SK-MEL-5 (cell line): ENCODE measurements around the gene SHISA8. TPM values are rescaled to one million over a fixed set of nuclear protein-coding genes. Genes with fewer than 3 reads are reported as not detected.

Source experiments
- DNase-seq: peaks from one replicate; pipeline ENCODE4 v3.0.0-alpha.2; 2016; ENCODE audit warnings: low read depth, low spot score
- in situ Hi-C: cut with HindIII; loops from 2 replicates; pipeline ENCODE4 v1.10.0; 2016; ENCODE audit warnings: low sequenced_read_pairs, high pct_unique_total_duplicates, low pct_unique_long_range_greater_than_20kb
- total RNA-seq: library from RNA; depleted of rRNA; stranded (reverse); fragments of >200 nt; shearing (Covaris generic); gene quantifications from 2 replicates; pipeline ENCODE4 v1.2.3, GENCODE V29; 2014

The SHISA8 gene
- total RNA-seq, 1 experiment from 2014 or later = not detected

DNA sequence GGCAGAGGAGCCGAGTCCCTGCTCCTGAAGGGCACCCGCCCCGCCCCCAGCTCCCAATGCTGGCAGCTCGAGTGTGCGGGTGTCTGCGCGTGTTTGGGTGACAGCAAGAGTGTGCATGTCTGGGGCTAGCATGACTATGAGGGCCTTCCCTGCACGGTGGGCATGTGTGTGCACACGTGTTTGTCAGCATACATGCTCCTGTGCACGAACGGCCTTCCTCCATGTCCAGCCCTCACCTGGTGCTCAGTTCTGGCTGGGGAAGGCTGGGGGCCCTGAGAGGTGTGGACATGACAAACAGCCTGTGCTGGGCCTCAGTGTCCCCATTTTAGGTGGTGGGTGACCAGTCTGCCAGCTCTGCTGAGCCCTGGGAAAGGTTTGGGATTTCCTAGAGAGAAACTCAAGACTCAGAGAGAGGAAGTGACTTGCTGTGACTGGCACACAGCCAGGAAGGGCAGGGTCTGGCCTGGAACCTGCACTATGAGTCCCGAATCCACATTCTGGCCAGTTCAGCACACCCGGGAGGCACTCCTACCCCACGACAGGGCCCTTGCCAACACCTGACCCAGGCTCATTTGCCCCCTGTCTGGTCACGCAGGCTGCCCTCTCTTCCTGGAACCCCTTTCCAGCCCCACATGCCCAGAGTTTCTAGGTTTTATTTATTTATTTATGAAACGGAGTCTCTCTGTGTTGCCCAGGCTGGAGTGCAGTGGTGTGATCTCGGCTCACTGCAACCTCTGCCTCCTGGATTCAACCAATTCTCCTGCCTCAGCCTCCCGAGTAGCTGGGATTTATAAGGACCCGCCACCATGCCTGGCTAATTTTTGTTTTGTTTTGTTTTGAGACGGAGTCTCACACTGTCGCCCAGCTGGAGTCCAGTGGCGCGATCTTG, 3.3 kb upstream of the SHISA8 start:
- in situ Hi-C loops = no loop called here
- peak; percentile 47 for DNase-seq

DNA sequence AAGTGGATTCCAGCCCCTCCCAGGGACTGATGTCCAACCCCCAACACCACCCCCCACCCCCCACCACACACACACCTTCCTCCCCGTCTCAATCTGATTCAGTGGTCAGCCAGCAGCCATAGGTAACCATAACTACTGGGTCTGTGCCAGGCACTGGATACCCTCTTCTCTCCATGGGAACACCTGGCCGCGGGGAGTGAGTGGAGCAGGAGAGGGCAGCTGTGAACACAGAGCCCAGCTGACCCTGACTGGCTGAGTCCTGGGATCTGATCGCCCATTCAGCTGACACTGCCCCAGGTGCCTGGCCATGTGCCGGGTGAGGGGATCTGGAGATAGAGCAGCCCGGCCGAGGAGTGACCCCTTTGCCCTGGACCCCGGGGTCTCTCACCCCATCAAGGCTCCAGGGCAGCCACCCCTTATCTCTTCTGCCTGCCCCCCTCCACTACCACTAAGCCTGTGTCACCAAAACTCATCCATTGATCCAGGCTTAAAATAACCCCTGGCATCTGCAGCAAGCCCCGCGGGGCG, 2.6 kb upstream of the SHISA8 start:
- DNase-seq = no peak
- in situ Hi-C loops = no loop called here

DNA sequence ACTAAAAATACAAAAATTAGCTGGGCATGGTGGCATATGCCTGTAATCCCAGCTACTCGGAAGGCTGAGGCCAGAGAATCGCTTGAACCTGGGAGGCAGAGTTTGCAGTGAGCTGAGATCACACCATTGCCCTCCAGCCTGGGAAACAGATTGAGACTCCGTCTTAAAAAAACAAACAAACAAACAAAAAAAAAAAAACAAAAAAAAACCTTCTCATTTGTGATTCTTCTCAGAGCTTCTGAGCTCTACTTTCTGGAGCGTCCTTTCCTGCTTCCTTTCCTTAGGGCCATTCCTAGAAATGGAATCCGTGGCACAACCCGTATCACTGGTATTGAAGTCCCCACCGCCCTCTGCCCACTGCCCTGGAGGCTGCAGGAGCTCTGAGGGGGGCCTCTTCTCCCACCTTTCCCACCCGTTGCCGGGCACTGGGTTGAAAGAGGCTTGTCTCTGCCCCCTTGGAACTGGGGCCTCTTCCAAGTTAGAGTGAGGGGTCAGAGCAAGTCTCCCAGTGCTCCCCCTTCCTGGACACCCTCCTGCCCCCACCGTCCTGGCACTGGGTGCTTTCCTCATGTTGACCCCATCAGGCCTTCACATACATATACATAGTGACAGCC, 2.0 kb upstream of the SHISA8 start:
- no peak for DNase-seq
- in situ Hi-C loops = no loop called here

DNA sequence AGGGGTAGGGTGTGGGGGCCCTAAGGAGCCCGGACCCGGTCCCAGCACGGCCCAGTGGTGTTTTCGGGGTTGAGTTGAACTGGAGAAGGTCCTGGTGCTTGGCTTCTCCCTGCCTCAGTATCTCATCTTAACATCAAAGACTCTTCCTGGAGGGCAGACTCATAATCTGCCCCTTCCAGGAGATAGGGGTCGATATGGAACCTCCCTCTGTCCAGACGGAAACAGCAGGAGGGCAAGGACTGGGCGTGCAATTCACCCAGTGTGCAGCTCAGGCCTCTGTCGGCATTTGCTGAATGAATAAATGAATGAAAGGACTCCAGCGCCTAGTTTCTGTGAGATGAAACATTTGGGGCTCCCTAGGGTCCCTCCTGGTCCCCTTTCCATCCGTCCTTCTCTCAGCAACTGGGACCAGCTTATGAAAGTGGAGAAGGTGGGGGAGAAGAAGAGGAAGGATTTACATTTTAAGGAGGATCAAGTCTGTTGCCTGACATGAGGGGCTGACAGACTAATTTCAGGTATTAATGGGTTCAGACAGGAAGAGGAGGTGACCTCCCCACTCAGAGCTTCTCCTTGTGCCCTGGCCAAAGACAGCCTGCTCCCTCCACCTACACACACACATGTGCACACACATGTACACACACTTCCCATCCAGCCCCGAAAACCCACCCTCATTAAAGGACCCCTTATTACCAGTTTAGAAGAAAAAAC, 1.1 kb upstream of the SHISA8 start:
- in situ Hi-C loops = no loop called here
- DNase-seq = no peak

DNA sequence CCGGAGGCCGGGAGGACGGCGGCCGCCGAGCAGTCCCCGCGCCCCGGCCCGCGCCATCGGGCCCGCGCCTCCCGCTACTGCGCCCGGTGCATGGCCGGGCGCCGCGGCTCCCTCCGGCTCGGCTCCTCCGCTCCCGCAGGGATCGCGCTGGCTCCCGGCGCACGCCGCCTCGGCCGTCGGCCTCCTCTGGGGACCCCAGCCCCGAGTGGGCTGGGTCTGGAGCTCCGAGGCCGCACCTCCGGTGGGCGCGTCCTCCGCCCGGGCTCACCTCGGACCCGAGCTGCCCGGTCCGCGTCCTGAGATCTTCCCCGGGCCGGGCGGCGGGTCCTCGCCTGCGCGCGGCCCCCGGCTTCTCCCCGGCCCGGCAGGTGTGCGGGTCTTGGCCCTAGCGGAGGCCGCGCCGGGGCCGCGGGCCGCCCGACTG, 251 bp downstream of the SHISA8 start:
- no peak for DNase-seq
- in situ Hi-C loops = no loop called here

DNA sequence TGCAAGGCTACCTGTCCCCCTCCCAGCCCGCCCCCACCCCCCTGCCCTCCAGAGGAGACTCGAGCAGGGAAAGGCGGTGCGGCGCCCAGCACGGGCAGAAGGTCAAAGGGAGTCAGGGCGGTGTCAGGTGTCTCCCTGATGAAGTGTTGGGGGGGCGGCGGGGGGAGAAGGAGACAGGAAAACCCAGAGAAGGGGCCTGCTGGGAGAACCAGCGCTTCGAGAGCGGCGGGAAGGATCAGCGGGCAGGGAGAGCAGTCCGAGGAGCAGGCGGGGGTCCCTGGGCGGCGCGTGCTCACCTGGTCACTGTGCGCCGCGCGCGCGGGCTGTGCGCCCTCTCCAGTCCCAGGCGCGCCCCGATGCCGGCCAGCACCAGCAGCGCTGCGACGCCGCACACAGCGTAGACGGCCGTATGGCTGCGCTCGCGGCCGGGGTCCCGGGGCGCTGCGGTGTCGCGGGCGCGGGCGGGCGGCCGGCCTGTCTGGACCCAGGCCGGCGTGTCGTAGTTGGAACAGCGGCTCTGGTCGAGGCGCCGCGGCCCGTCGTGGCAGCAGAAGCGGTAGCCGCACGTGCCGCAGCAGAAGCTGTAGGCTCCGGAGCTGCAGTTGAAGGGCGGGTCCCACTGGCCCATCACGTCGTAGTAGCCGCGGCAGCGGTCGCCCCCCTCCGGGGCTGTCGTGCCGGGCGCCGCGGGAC, 886 bp downstream of the SHISA8 start:
- in situ Hi-C loops = no loop called here

DNA sequence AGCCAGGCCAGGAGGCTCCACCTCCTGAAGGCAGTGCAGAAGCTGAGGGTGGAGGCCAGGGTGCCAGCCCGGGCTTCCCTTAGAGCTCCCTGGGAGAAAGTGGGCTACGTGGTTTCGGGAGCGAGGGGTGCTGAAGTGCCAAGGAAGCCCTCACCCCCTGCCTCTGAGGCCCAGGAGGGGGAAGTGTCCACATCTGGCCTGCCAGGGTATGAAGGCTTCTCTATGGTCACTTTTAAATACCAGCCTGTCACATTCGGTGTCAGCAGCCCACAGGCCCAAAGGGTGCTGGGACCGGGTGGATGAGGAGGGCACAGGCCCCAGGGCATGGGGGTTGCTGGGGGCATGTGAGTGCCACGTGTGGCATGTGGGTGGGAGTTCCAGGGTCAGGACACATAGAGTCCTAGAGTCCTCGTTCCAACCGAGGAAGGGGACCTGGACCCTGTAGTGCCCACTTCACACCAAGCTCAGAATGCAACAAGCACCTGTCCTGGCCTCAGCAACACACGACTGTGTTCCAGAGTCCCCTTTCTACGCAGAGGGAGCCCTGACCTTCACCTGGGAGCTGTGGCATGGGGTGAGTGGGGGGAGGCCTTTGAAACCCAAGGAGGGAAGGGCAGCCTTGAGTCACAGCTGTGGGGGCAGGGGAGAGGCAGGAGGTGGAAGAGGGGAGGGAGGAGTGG, 1.7 kb downstream of the SHISA8 start:
- in situ Hi-C loops = no loop called here
- DNase-seq = no peak

More for the DNA sequence above, 886 bp downstream of the SHISA8 start:
- no peak for DNase-seq

DNA sequence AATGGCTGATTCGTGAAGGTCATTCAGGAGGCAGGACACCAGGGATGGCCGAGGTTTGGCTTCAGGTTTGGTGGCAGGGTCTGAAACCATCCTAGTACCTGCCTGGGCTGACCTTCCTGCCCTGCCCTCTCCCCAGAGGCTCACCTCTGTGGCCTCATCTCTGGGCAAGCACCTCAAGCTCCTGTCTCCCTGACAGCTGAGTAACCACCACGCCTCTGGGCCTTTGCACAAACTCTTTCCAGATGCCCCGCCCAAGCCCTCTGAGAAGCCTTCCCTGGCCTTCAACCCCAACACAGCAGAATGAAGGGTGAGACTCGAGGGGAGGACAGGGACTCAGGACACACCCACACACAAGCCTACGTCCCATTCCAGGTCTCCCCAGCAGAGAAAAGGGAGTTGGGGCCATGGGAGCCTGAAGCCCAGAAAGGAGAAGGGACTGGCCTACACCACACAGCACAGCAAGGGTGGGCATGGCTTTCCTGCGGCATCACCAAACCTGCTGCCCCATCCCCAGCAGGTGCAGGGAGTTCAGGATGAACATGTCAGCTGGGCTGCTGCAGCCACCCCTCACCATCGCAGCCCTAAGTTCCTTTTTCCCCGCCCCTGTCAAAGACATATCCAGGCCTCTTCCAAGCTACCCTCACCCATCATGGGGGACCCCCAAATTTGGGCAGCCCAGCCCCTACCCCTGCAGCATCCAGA, 2.4 kb downstream of the SHISA8 start:
- in situ Hi-C loops = no loop called here
- DNase-seq = no peak

DNA sequence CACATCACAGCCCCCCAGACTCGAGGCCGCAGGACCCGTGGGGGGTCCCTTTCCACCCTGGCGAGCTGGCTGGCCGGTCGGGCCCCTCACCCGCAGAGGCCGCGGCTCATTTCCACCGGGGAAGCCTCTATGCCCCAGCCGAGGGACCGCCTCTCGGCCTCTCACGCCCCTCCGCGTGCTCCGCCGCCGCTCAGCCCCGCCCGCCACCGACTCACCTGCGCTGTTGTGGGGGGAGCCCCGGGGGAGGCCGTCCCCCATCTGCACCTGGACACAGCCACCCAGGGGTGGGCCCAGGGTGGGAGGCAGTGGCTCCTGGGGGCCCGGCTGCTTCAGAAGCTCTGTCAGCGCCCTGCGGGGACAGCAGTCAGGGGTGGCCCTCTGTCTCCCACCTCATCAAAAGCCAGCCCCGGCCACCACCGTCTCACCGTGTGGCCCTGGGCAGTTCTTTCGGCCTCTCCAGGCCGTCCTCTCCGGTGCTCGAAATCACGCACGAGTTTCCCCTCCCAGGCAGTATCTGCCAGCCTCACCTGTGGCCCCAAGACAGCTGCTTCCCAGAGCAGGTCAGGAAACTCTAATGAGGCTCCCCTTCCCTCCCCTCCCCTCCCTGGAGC, 3.8 kb downstream of the SHISA8 start:
- in situ Hi-C loops = no loop called here
- no peak for DNase-seq

DNA sequence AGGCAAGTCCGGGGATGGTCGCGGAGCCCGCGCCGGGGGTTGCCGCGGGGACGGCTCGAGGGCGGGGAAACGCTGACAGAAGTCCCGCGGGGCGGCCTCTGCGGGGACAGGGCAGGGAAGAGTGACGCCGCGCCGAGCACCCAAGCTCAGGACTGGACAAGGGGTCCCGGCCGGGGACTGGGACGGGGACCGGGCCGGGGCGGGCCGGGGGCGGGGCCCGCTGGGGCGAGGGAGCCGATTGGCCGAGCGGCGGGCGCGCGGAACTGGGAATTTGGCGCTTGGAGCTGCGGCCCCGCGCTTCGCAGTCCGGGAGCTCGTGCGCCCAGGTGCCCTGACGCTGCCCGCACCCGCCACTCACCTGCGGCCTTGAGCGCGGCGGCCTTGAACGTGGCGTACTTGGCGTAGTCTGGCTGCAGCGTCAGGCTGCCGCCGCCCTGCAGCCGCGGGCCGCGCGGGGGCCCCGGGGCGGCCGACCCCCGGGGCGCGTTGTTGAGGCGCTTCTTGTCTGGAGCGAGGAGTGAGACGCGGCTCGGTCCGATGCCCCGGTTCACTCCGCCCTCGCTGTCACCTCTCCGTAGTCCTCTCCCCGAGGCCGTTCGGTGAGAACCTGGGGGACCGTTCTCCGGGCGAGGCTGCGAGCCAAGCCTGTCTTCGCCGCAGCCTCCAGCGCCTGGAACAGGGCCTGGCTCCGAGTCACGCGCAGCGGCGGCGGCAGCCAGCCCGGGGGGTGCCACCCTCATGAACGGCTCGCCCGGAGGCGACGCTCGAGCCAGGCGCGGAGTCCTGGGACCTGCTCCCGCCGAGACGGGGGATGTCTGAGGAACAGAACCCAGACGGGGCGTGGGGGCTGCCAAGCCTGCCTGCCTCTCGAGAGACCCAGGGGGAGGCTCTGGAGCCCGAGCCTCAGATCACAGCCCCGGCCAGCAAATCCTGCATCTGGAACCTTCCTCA, 4.5 kb downstream of the SHISA8 start:
- in situ Hi-C loops = no loop called here
- DNase-seq = no peak

DNA sequence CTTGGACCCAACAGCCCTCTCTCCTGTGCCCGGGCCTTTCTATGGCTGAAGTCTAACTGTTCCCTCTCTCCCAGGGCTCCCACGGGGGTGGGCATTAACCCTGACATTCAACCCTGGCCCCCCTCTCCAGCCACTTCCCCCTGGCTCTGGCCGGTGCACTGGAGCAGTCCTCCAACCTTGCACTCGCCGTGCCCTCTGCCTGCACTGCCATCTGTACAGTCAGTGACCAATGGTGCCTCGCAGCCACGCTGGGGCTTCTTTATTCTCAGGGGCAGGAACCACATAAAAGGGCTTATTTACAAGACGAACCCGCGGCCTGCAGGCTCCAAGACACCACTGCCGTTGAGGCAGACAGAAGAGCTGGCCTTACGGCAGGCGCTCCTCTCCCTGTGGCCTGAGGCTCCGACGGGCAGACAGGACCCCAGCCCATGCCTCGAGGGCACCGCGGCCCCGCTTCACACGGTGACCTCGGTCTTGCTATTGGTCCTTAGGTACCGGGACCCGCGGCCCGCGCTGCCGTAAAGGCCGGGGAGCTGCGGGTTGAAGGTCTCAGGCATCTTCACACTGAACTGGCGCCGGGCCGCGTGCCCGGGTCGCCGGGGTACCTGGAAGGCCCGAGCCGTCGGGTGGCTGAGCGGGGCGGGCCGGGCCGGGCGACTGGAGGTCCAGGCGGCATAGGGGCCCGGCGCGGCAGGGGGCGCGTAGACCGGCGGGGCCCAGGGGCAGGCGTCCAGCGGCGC, 5.4 kb downstream of the SHISA8 start:
- DNase-seq = no peak
- in situ Hi-C loops = no loop called here

DNA sequence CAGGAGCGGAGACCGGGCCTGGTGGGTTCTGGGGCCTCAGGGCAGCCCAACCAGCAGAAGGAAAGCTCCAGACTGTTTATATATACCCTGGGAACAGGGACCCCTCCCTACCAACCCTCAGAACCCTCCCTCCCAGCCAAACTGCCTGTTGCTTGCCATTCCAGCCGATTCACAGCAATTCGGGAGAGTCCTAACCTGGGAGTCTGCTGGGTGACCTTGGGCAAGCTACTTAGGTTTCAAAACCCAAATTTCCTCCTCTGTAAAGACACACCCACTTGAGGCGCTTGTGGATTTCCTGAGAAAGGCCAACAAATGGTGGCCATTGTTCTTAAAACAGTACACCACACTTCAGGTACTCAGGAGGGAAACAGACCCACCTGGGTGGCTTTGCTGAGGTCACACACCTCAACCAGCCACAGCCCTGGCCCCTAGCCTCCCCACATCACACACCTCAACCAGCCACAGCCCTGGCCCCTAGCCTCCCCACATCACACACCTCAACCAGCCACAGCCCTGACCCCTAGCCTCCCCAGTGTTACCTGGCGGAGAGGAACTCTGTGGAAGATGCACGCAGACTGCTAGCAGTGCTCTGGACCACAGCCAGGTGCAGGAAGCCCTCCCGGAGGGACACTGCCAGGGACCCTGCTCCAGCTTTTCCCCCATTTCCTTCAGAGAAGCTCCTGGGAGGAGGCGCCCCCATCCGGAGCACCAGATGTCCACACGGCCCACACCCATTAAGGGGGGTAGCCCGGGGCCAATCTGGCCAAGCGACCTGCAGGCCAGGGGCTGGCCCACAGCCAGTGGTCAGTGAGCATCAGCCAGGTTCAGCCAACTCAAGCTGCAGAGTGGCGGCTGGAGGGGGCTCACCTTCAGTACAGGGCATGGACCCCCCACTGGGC, 6.2 kb downstream of the SHISA8 start:
- in situ Hi-C loops = no loop called here
- no peak for DNase-seq

DNA sequence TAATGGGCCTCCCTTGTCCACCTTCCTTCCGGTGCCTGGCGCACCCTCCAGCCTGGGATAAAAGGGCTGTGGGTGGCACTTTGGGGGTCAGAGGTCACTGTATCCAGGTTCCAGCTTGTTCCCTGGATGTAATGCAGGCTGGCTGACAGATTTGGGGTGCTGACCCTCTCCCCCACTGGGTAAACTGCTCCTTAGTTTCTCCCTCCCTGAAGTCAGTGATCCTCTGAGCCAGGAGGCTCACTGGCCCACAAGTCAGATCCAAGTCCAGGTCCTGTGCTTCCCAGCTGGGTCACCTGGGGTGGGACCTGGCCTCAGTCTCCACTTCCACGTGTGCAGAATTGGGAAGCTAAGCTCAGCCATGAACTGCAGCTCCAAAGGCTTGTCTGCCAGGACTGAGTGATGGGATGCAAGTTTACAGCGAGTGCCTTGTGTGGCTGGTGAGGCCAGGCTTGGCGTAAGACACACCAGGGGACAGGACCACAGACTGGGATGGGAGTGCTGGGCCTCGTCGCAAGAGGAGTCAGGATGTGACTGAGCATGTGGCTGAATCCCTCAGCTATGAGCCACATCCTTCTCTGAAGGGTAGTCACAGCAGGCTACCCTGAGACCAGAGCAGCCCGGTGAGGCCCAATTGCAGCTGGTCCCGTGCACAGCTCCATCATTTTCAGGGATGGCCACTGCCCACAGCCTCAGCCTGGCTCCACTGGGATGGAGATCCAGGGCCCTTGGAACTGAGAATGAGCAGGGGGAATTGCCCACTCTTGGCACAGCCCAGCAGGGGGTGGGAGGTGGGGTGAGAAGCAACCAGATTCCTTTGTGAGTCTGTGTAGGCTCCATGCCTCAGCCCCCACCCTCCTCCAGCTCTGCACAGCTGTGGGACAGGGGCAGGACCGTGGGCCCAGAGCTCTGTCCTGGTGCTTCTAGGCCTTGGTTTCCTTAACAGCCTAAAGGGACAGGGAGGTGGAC, 7.2 kb downstream of the SHISA8 start:
- DNase-seq = no peak

More for the DNA sequence above, 7.2 kb downstream of the SHISA8 start:
- in situ Hi-C loops = no loop called here
